Aorta (tissue), 5 donors: ENCODE results near the gene FGR. TPM values are rescaled to one million over a fixed set of nuclear protein-coding genes. Genes with fewer than 3 reads are reported as not detected.

Source experiments
- ATAC-seq: fragments of 200-7000 bp; cut with Tn5 transposase; one replicate; pipeline ENCODE4 v1.9.1; 2022; ENCODE audit warnings: moderate library complexity; ENCODE audit not compliant: low FRiP score
- DNase-seq, 2 donors: peaks; one replicate each; pipeline ENCODE4 v3.0.0-alpha.2; 2020
- H3K27ac ChIP-seq, 2 donors: one replicate each; pipeline ENCODE4 v1.5.1; 2013; ENCODE audit warnings: low read length in 2 of 2, mild to moderate bottlenecking in 2 of 2, moderate library complexity in 2 of 2, control low read depth in 1 of 2, inconsistent platforms in 1 of 2, low read depth in 1 of 2
- H3K27me3 ChIP-seq, 2 donors: one replicate each; pipeline ENCODE4 v1.6.1; 2013; ENCODE audit warnings: control low read depth in 1 of 2, low read length in 1 of 2, mild to moderate bottlenecking in 1 of 2, moderate library complexity in 1 of 2; ENCODE audit not compliant: insufficient read depth in 2 of 2, control insufficient read depth in 1 of 2
- H3K36me3 ChIP-seq, 2 donors: one replicate each; pipeline ENCODE4 v1.6.1; 2013; ENCODE audit warnings: control low read depth in 1 of 2, low read length in 1 of 2, mild to moderate bottlenecking in 1 of 2; ENCODE audit not compliant: insufficient read depth in 2 of 2, control insufficient read depth in 1 of 2
- H3K4me1 ChIP-seq, 2 donors: one replicate each; pipeline ENCODE4 v1.6.1; 2013; ENCODE audit warnings: low read length in 2 of 2, control low read depth in 1 of 2, mild to moderate bottlenecking in 1 of 2, moderate library complexity in 1 of 2; ENCODE audit not compliant: insufficient read depth in 2 of 2, control insufficient read depth in 1 of 2
- H3K4me3 ChIP-seq, 2 donors: one replicate each; pipeline ENCODE4 v1.5.1; 2013; ENCODE audit warnings: low read length in 2 of 2, control low read depth in 1 of 2, mild to moderate bottlenecking in 1 of 2
- H3K9me3 ChIP-seq: one replicate; pipeline ENCODE4 v1.6.1; 2013; ENCODE audit warnings: mild to moderate bottlenecking, low read length; ENCODE audit not compliant: control insufficient read depth
- WGBS, 2 donors: extraction: QIAGEN DNeasy Blood & Tissue Kit; methylation state at CpG; one replicate each; pipeline ENCODE4 v1.1.7; 2013; 5-methylcytosine and 5-hydroxymethylcytosine counted together
- intact Hi-C, 2 donors: fragments of 100-400 bp; cut with DNase I; formaldehyde crosslinking; loops; one replicate each; pipeline versions ENCODE4 v1.14.2 to v1.15.0; 2022
- polyA plus RNA-seq, 2 donors: library from polyadenylated mRNA; stranded (reverse); fragments of 200-250 nt; gene quantifications; one replicate each; pipeline ENCODE4 v1.2.3, GENCODE V29; 2013
- total RNA-seq, 2 donors: library from RNA; stranded (reverse); fragmentation: NEBNext Ultra II Directional; extraction: Animal tissue kit (Norgen Biotek cat#: 25700); gene quantifications; one replicate each; pipeline ENCODE4 v1.2.1, GENCODE V29; 2021
- donor health status: healthy with polysubstance abuse.
- donor health status: Bipolar disorder and iron deficiency.
- donor health status: DM: no; HTN: no; CAD: no.
- donor health status: DM: no; HTN: no; CAD: no.
- donor health status: DM: yes; HTN: yes; CAD: no.

Gene FGR
- total and polyA plus RNA-seq, 4 donors, result 2.8 to 21.7 (median 12.1) TPM

- peak in 1 of 2 donors; percentile 90 for DNase-seq
Observed at GRCh38 chr1:27572679-27573426, 62.1 kb downstream of the FGR start.

DNA sequence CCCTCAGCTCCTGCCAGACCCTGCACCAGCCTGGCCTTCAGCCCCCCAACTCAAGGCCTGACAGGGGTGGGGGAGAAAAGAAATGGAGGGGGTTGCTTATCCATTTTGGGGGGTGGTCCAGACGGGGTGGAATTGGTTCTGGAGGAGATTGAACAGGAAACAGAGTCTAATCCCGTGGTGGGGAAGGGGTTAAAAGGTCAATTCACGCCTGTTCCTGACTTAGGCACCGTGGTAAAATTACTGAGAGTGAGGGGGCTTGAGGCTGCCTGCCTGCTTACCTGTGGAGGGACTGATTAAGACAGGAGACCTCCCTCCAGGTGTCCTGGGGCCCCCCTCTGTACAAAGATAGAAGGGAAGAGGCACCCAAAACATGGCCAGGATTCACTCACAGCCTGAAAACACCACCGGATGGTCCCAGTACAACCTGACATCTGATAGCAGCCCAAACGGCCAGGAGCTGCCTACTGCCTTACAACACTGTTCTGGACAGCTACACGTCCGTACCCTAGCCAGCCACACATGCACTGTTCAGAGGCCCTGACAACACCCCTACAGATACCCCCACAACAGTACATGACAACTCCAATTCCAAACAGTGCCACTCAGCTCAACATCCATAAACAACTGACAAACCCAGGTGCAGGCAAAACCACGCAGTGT, 62.8 kb downstream of the FGR start:
- H3K9me3 ChIP-seq, result no peaks in the 10 kb centered on the region
- WGBS, 2 donors, result 6 to 11% methylated on average over 9 of the region's 9 CpGs
- DNase-seq, result no peak

More at GRCh38 chr1:27572679-27573426, 62.1 kb downstream of the FGR start:
- Histone ChIP-seq H3K36me3 (no peaks in the 10 kb centered on the region), H3K27ac (peak overlapping the region; percentile 18 to 81), H3K27me3 (no peaks in the 10 kb centered on the region), H3K4me3 (no peak overlapping the region), H3K4me1 (peaks cover 0 to 5% of the 10 kb centered on the region in 2 donors), H3K9me3 (no peaks in the 10 kb centered on the region)
- WGBS, 2 donors, result 36 to 40% methylated on average over 14 of the region's 14 CpGs
- intact Hi-C loops, result no loop called here
- ATAC-seq, result no peak

DNA sequence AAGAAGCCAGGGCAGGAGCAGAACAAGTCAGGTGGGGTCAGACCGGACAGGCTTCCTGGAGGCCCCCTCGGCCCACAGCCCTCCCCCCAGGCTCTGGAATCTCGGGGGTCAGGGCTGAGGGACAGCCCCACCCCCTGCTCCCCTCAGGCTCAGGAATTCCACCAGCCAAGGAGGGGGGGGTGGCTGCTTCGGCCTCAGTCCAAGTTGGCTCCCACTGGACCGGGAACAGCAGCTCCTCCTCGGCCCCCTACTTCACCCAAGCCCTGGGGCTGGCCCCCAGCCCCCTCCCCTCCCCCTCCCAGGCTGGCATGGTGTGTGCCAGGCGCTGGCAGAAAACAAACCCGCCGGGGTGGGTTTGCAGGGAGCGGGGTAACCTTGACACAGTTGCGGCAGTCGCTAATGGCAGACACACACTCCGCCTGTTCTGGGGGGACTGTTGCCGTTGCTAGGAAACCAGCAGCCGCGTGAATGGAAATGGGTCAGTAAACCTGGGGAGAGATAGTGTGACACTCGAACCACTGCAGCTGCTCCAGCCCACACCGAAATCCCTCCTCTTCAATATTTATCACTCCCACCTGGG, 63.5 kb downstream of the FGR start:
- no peak for ATAC-seq
- no peak overlapping the region for H3K4me3 ChIP-seq
- peaks cover 0 to 4% of the 10 kb centered on the region in 2 donors for H3K4me1 ChIP-seq
- intact Hi-C loops, result no loop called here
- no peak for DNase-seq
- no peaks in the 10 kb centered on the region for H3K9me3 ChIP-seq
- no peaks in the 10 kb centered on the region for H3K36me3 ChIP-seq
- H3K27me3 ChIP-seq, result no peaks in the 10 kb centered on the region
- WGBS, 2 donors, result 10 to 12% methylated on average over 17 to 18 of the region's 18 CpGs
- peak overlapping the region; percentile 57 to 81 for H3K27ac ChIP-seq

More for the DNA sequence above, 62.8 kb downstream of the FGR start:
- intact Hi-C loops, result no loop called here
- Histone ChIP-seq H3K27me3 (no peaks in the 10 kb centered on the region), H3K4me3 (no peak overlapping the region), H3K36me3 (no peaks in the 10 kb centered on the region), H3K4me1 (peaks cover 0 to 5% of the 10 kb centered on the region in 2 donors), H3K27ac (peak overlapping the region; percentile 57 to 81)
- ATAC-seq, result no peak

DNA sequence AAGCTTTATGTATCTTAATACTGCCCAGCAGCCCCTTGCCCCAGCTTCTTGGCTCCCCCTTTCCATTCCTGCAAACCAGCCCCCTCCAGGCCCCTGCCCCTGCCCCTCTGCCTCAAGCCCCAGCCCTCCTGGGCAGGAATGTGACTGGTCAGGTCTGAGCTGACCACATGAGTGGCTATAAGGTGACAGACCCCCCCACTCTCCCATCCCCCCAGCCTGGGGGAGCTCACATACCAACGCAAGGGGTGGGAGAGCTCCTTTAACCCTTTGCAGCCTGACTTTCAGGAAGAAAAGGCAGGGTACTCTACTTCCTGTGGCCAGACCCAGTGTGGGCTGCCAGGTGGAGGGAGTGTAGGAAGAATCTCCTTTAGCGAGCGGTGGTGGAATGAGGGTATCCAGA, 64.2 kb downstream of the FGR start:
- Histone ChIP-seq H3K27ac (peak overlapping the region; percentile 4 to 62), H3K36me3 (no peaks in the 10 kb centered on the region), H3K9me3 (no peaks in the 10 kb centered on the region), H3K4me3 (no peak overlapping the region), H3K27me3 (no peaks in the 10 kb centered on the region), H3K4me1 (peaks cover 0 to 3% of the 10 kb centered on the region in 2 donors)
- DNase-seq (no peak), ATAC-seq (no peak)
- intact Hi-C loops, result no loop called here
- WGBS, 2 donors, result 56 to 61% methylated on average over 3 of the region's 3 CpGs

- peak overlapping the region in 1 of 2 donors; percentile 62 for H3K27ac ChIP-seq
- WGBS, 2 donors, result 19 to 23% methylated on average over 2 of the region's 2 CpGs
- ATAC-seq (no peak), DNase-seq (no peak)
- no peak overlapping the region for H3K4me3 ChIP-seq
- H3K27me3 ChIP-seq, result no peaks in the 10 kb centered on the region
- H3K36me3 ChIP-seq, result no peaks in the 10 kb centered on the region
- intact Hi-C loops, result no loop called here
- no peaks in the 10 kb centered on the region for H3K9me3 ChIP-seq
- peaks cover 0 to 3% of the 10 kb centered on the region in 2 donors for H3K4me1 ChIP-seq
Observed at GRCh38 chr1:27570356-27570755, 64.6 kb downstream of the FGR start.

GRCh38 chr1:27569506-27570291, 65.3 kb downstream of the FGR start:
- intact Hi-C loops, result loop anchor here in 1 of 2 donors (2.0 kb wide), 1 partner anchor 33 kb away; no protein-coding TSS in a partner anchor
- DNase-seq (no peak), ATAC-seq (no peak)
- Histone ChIP-seq H3K27ac (peak overlapping the region in 1 of 2 donors; percentile 50), H3K36me3 (no peaks in the 10 kb centered on the region), H3K4me1 (peaks cover 0 to 3% of the 10 kb centered on the region in 2 donors), H3K27me3 (no peaks in the 10 kb centered on the region), H3K4me3 (no peak overlapping the region), H3K9me3 (no peaks in the 10 kb centered on the region)
- WGBS, 2 donors, result 66 to 68% methylated on average over 14 of the region's 14 CpGs

DNA sequence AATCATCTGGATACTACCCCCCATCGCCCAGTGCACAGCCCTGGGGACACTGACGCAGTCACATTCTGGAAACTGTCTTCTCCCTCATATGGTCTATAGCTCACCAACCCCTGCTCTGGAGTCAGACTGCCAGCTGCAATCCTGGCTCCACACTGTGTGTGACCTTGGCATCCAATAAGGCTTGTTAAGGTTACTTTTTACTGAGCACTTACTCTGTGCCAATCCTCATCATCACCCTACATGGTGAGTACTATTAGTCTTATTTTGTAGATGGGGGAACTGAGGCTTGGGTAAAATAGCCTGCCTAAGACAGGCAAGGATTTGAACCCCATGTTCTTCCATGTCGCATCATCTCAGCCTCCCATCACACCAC, 65.9 kb downstream of the FGR start:
- Histone ChIP-seq H3K36me3 (no peaks in the 10 kb centered on the region), H3K27me3 (no peaks in the 10 kb centered on the region), H3K4me3 (no peak overlapping the region), H3K27ac (peak overlapping the region; percentile 50 to 70), H3K4me1 (peaks cover 0 to 3% of the 10 kb centered on the region in 2 donors), H3K9me3 (no peaks in the 10 kb centered on the region)
- intact Hi-C loops, result loop anchor here in 1 of 2 donors (2.0 kb wide), 1 partner anchor 34 kb away; no protein-coding TSS in a partner anchor
- DNase-seq (no peak), ATAC-seq (peak; percentile 8)
- 27 to 36% methylated on average over 3 of the region's 3 CpGs for WGBS, 2 donors
